ENCODE data around the gene AXDND1.

Gene AXDND1

DNA sequence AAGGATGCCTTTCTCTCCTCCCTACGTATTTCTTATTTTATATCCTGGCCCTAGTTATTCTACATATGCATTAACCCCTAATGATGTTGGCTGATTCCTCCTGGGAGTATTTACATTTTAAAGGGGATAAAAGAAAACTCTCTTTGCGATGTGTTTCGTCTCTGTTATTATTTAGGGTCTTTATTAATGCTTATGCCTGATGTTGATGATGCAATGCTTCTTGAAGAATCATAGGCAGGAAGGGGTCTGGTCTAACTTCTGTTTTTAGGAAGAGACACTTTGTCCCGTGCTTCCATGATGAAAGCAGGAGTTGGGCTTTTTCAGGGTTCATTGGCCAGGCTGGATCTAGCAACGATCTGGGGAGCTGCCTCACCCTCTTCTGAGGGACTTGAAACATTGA lies 210.7 kb downstream of the AXDND1 start:
- DNase-seq (ENCODE audit: low read depth): no peak

- peak; percentile 3 for DNase-seq (ENCODE audit: low read depth)
Observed at GRCh38 chr1:179583771-179584320, 218.1 kb downstream of the AXDND1 start.

DNA sequence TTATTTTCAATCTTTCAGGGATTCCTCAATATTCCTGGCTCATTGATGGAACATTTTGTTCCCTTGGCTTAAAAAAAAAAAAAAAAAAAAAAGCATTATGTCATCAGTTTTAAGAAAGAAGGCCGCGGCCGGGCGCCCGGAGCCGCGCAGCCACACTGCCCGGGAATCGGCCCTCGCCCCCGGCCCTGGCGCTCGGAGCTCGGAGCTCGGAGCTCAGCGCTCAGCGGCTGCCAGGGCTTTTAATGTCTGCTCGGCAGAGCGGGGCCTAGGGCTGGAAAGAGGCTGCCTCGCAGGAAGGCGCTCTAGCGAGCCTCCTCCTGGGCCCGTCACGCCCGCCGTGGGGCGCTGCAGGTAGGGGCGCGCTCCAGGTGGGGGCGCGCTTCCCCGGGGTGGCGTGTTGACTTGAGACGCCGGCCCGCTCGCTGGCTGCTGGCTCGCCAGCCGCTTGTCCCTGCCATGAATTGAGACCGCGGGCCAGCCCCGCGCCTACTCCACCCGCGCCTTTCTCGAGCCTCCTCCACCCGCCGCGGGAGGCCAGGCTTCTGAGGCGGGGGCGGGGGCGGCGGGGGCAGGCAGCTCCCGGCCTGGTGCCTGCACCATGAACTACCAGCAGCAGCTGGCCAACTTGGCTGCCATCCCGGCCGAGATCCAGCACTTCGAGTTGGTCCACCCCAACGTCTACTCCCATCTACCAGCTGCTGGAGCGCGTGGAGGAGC lies 220.5 kb downstream of the AXDND1 start:
- peak; percentile 24 for DNase-seq (ENCODE audit: low read depth)

- no peak for DNase-seq (ENCODE audit: low read depth)
Observed at GRCh38 chr1:179587336-179587735, 221.6 kb downstream of the AXDND1 start.

GRCh38 chr1:179588425-179589024 lies 222.8 kb downstream of the AXDND1 start:
- DNase-seq (ENCODE audit: low read depth): no peak

DNA sequence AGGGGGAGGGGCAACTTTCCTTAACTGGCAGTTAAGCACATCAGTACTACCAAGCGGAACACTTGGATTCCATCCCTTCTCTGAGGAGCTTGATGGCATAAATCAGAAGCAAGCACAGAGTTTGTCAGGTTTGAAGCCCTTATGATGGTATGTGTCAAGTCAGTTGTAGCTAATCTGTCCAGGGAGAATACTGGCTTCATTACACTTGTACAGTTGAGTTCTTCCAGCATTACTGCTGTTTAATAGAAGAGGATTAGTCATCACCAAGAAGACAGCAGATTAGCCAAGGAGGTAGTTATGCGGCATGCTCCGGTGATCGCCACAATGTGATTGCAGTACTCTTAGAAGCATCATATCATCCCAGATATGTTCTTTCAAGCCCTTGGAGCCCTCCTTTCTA lies 223.7 kb downstream of the AXDND1 start:
- DNase-seq (ENCODE audit: low read depth): no peak

- no peak for DNase-seq (ENCODE audit: low read depth)
Observed at GRCh38 chr1:179590671-179591070, 224.9 kb downstream of the AXDND1 start.

DNA sequence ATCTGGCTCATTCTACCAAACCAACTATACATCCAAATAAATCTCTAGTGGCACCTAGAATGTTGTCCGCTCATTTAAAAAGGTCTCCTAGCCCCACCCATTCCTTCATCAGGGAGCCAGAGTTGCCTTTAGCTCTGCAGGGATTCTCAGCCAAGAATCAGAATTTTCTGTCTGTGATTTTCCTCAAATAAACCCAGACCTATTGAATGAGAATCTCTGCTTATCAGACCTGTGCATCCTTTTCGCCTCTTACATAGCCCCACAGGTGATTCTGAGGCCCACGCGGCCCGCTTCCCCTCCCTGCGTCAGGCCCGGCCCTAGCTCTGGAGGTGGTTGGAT lies 225.5 kb downstream of the AXDND1 start:
- no peak for DNase-seq (ENCODE audit: low read depth)

DNA sequence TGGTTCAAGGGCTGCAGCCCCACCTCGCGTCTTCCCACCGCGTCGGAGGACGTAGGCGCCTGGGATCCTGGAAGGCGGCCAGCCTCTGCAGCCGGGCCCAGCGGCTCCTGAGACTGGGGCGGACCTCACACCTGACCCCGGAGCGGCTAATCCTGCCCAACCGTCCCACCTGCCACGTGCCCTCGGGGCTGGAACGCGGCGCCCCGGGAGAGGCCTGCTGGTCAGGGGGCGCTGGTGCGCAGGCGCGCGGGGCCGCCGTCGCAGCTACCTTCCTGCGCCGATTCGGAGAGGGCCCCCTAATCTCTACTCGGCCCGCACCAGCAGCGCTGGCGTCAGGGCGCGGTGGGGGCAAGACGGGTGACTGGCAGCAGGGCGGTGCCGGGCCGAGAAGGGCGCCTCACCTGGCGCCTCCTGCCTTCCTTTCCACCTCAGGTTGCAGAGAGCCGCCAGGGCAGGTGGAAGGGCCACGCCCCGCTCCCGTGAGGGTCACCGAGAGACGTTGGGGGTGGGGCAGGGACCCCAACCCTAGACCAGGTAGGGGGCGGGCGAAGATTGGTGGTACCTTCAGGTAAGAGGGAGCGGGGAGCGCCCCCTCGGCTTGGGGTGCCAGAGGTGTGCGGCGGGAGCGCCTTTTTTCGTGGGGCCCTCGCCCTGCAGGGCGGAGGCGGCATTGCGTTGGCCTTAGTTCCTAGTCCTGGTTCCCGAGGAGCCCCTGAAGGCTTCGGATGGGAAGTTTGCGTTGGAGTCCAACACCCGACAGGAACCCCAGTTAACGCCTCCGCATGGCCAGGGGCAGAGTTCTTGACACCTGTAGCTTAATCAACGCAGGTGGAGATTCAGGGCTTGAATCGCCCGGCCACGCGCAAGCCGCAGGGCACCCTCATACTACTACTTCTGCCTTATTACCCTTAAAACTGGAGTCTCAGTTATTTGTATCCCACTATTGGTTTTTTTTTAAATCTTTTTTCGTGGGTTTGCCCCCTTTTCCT lies 226.1 kb downstream of the AXDND1 start, which contains the start of gene TDRD5:
TDRD5 (plus strand) TSS at position 241 of the 989 bp plus-strand sequence. CDS start 784 bp downstream, outside the sequence.
- no peak for DNase-seq (ENCODE audit: low read depth)

GRCh38 chr1:179598631-179599030 lies 232.9 kb downstream of the AXDND1 start:
- no peak for DNase-seq (ENCODE audit: low read depth)

DNA sequence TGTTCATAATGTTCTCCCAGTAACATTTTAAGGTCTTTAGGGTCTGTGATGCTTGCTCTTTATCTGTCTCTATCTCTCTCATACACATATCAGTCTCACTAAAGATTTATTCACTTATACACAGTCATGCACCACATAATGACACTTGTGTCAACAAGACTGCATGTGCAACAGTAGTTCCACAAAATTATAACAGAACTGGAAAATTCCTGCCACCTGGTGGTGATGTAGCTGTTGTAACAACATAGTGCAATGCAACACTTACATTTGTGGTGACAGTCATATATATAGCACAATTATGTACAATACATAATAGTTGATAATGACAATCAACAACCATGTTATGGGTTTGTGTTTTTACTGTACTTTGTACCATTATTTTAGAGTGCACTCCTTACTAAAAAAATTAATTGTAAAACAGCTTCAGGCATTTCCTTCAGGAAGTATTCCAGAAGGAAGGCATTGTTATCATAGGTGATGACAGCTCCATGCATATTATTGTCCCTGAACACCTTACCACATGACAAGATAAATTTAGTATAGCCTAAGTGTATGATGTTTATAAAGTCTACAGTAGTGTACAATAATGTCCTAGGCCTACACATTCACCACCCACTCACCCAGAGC lies 234.0 kb downstream of the AXDND1 start:
- peak; percentile 46 for DNase-seq (ENCODE audit: low read depth)

DNA sequence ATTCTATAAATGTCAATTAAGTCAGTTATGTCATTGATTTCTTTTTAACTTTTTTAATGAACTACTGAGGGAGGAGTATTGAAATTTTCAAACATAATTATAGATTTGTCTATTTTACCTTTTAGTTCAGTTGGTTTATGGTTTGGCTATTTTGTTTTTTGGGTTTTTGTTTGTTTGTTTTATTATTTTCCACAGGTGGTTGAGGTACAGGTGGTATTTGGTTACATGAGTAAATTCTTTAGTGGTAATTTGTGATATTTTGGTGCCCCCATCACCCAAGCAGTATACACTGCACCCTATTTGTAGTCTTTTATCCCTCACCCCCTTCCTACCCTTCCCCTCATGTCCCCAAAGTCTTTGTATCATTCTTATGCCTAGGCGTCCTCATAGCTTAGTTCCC lies 235.3 kb downstream of the AXDND1 start:
- DNase-seq (ENCODE audit: low read depth): no peak
